ENCODE data around the gene AZGP1. TPM values are rescaled to one million over a fixed set of nuclear protein-coding genes. Genes with fewer than 3 reads are reported as not detected.

AZGP1 gene
- total RNA-seq, 1 donor from 2014 or later: not detected

Other genes starting within 250 kb of the AZGP1 start
- gene CYP3A7, start 240.8 kb downstream of the AZGP1 start, total RNA-seq (ENCODE audit: unreplicated experiment): 0.18 TPM
- not detected for gene CYP3A4, start 191.8 kb downstream of the AZGP1 start, total RNA-seq (ENCODE audit: unreplicated experiment)
- not detected for gene CYP3A43, start 148.0 kb downstream of the AZGP1 start, total RNA-seq (ENCODE audit: unreplicated experiment)
- not detected for gene OR2AE1, start 99.0 kb downstream of the AZGP1 start, total RNA-seq (ENCODE audit: unreplicated experiment)
- 5.8 TPM for gene TRIM4, start 56.5 kb downstream of the AZGP1 start, total RNA-seq (ENCODE audit: unreplicated experiment)
- 1.8 TPM for gene GJC3, start 46.4 kb downstream of the AZGP1 start, total RNA-seq (ENCODE audit: unreplicated experiment)
- gene ZKSCAN1, start 39.6 kb upstream of the AZGP1 start, total RNA-seq (ENCODE audit: unreplicated experiment): 63.1 TPM
- 18.5 TPM for gene ZSCAN21, start 73.7 kb upstream of the AZGP1 start, total RNA-seq (ENCODE audit: unreplicated experiment)
- gene ZNF3, start 105.7 kb upstream of the AZGP1 start, total RNA-seq (ENCODE audit: unreplicated experiment): 47.7 TPM
- gene COPS6, start 112.9 kb upstream of the AZGP1 start, total RNA-seq (ENCODE audit: unreplicated experiment): 82.4 TPM
- gene MCM7, start 125.4 kb upstream of the AZGP1 start, total RNA-seq (ENCODE audit: unreplicated experiment): 119 TPM
- 17.8 TPM for gene AP4M1, start 125.6 kb upstream of the AZGP1 start, total RNA-seq (ENCODE audit: unreplicated experiment)
- gene TAF6, start 143.3 kb upstream of the AZGP1 start, total RNA-seq (ENCODE audit: unreplicated experiment): 71.8 TPM
- gene CNPY4, start 143.6 kb upstream of the AZGP1 start, total RNA-seq (ENCODE audit: unreplicated experiment): 28.3 TPM
- 1.6 TPM for gene MBLAC1, start 150.9 kb upstream of the AZGP1 start, total RNA-seq (ENCODE audit: unreplicated experiment)
- gene LAMTOR4, start 172.9 kb upstream of the AZGP1 start, total RNA-seq (ENCODE audit: unreplicated experiment): 68.6 TPM
- gene TRAPPC14, start 182.7 kb upstream of the AZGP1 start, total RNA-seq (ENCODE audit: unreplicated experiment): 30.2 TPM
- gene GAL3ST4, start 192.6 kb upstream of the AZGP1 start, total RNA-seq (ENCODE audit: unreplicated experiment): 4.4 TPM
- 27.2 TPM for gene GPC2, start 201.3 kb upstream of the AZGP1 start, total RNA-seq (ENCODE audit: unreplicated experiment)
- 1.9 TPM for gene STAG3, start 201.9 kb upstream of the AZGP1 start, total RNA-seq (ENCODE audit: unreplicated experiment)
- not detected for gene PVRIG, start 243.9 kb upstream of the AZGP1 start, total RNA-seq (ENCODE audit: unreplicated experiment)

Measured in endothelial cell (in vitro differentiated cells).